ENCODE data around the gene GFPT1. TPM values are rescaled to one million over a fixed set of nuclear protein-coding genes. Genes with fewer than 3 reads are reported as not detected.

Gene GFPT1
- total RNA-seq, 3 donors from 2014 or later (not counting 1 experiment from before 2014, with no cell fraction given) = 13.9 to 16.4 (median 15.0) TPM

DNA sequence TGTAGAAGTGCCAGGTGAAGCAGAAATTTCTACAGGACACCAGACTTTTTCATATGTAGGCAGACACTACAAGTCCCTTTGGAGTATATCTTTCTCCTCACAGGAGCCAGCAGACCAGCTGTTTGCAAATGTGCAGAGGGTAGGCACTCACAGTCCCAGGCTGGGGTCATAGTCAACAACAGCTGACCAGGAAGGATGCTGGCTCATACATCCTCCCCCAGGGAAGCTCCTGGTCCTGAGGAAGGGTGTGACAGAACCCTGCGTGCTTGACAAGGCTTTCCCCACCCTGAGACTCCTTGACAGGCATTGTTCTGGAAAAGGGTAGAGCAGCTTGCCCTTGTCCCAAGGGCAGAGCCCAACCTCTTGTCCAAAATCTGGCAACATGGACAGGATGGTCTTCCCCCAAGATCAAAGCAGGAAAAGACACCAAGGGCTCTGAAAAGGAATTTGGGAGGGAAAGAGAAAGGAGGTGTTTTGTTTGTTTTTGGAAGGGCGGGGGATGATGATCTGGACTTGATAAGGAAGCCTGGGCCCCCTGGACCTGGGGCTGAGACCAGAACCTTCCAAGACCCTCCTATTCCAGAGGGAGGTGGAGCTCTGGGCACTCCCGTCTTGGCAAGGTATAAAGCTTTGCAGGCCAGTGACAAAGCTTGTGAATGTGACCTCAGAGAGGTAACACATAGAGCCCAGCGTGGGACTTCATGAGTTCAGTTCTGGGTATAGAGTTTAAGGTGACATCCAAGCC, 87.1 kb downstream of the GFPT1 start:
- TF ChIP-seq, protein P1, sequence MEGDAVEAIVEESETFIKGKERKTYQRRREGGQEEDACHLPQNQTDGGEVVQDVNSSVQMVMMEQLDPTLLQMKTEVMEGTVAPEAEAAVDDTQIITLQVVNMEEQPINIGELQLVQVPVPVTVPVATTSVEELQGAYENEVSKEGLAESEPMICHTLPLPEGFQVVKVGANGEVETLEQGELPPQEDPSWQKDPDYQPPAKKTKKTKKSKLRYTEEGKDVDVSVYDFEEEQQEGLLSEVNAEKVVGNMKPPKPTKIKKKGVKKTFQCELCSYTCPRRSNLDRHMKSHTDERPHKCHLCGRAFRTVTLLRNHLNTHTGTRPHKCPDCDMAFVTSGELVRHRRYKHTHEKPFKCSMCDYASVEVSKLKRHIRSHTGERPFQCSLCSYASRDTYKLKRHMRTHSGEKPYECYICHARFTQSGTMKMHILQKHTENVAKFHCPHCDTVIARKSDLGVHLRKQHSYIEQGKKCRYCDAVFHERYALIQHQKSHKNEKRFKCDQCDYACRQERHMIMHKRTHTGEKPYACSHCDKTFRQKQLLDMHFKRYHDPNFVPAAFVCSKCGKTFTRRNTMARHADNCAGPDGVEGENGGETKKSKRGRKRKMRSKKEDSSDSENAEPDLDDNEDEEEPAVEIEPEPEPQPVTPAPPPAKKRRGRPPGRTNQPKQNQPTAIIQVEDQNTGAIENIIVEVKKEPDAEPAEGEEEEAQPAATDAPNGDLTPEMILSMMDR (IDR thresholded peaks at IDR 0.05) = no peak
- no peaks in the 10 kb centered on the region for H3K9me3 Mint-ChIP-seq
- Histone ChIP-seq H3K27me3 (ENCODE audit: control insufficient read depth, insufficient read depth, low read length) (peaks cover 3% of the 10 kb centered on the region), H3K4me3 (ENCODE audit: low read length) (no peak overlapping the region), H3K36me3 (ENCODE audit: control insufficient read depth, insufficient read depth, low read length) (no peaks in the 10 kb centered on the region), H3K27ac (ENCODE audit: low read length) (no peak overlapping the region), H3K4me1 (ENCODE audit: control insufficient read depth, insufficient read depth, low read length) (no peaks in the 10 kb centered on the region), H3K9me3 (ENCODE audit: control insufficient read depth, insufficient read depth, low read length) (peaks cover 3% of the 10 kb centered on the region)
- WGBS (ENCODE audit: insufficient coverage) = 41% methylated on average over 4 of the region's 4 CpGs
- ATAC-seq = no peak
- H3K4me1 Mint-ChIP-seq = no peaks in the 10 kb centered on the region
- no peak overlapping the region for H3K4me3 Mint-ChIP-seq
- H3K36me3 Mint-ChIP-seq = no peaks in the 10 kb centered on the region
- DNase-seq = no peak
- H3K27me3 Mint-ChIP-seq (ENCODE audit: low read depth in 2 of 2) = peaks cover 12 to 24% of the 10 kb centered on the region in 2 donors
- intact Hi-C loops (cut with micrococcal nuclease) = no loop called here
- H3K27ac Mint-ChIP-seq = no peak overlapping the region

DNA sequence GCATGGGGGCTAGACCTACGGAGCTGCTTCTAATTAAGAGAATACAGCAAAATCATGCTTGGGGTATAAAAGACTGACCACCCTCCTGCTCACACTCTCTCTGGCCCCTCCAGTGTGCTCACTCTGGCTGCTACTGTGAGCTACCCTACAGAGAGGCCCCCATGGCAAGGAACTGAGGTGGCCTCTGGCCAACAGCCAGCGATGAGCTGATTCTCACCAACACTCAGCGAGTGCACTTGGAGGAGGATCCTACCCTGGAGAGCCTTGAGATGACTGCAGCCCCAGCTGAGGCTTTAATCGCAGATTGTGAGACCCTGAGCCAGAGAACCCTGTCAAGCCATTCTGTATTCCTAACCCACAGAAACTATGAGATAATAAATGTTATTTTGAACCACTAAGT, 88.2 kb downstream of the GFPT1 start:
- Histone ChIP-seq H3K4me3 (ENCODE audit: low read length) (no peak overlapping the region), H3K9me3 (ENCODE audit: control insufficient read depth, insufficient read depth, low read length) (peaks cover 2% of the 10 kb centered on the region), H3K36me3 (ENCODE audit: control insufficient read depth, insufficient read depth, low read length) (no peaks in the 10 kb centered on the region), H3K27ac (ENCODE audit: low read length) (no peak overlapping the region), H3K27me3 (ENCODE audit: control insufficient read depth, insufficient read depth, low read length) (no peaks in the 10 kb centered on the region), H3K4me1 (ENCODE audit: control insufficient read depth, insufficient read depth, low read length) (no peaks in the 10 kb centered on the region)
- no peaks in the 10 kb centered on the region for H3K4me1 Mint-ChIP-seq
- H3K36me3 Mint-ChIP-seq = no peaks in the 10 kb centered on the region
- no peak overlapping the region for H3K27ac Mint-ChIP-seq
- ATAC-seq = no peak
- WGBS (ENCODE audit: insufficient coverage) = 90% methylated on average over 4 of the region's 4 CpGs
- intact Hi-C loops (cut with micrococcal nuclease) = no loop called here
- H3K27me3 Mint-ChIP-seq (ENCODE audit: low read depth in 2 of 2) = peaks cover 5 to 23% of the 10 kb centered on the region in 2 donors
- no peaks in the 10 kb centered on the region for H3K9me3 Mint-ChIP-seq
- no peak overlapping the region for H3K4me3 Mint-ChIP-seq
- DNase-seq = no peak
- TF ChIP-seq, protein P1 (IDR thresholded peaks at IDR 0.05) = no peak

DNA sequence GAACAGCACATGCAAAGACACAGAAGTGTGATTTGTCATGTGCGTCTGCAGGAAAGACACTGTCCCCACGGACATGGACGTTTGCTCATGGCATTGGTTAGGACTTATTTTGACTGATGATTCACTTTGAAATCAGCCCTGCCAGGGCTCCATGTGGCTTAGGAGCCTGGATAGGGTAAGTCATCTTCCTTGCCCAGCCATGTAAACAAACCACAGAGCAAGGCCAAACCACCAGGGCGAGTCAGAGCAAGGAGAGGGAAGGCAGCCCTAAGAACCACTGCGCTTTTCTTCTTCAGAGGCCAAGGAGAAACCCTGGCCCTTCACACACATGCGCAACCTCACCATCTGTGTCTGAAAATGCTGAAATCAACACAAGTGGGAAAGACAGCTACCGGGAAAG, 88.8 kb downstream of the GFPT1 start:
- no peaks in the 10 kb centered on the region for H3K9me3 Mint-ChIP-seq
- intact Hi-C loops (cut with micrococcal nuclease) = no loop called here
- no peak for DNase-seq
- Histone ChIP-seq H3K4me3 (ENCODE audit: low read length) (no peak overlapping the region), H3K27me3 (ENCODE audit: control insufficient read depth, insufficient read depth, low read length) (no peaks in the 10 kb centered on the region), H3K27ac (ENCODE audit: low read length) (no peak overlapping the region), H3K36me3 (ENCODE audit: control insufficient read depth, insufficient read depth, low read length) (no peaks in the 10 kb centered on the region), H3K9me3 (ENCODE audit: control insufficient read depth, insufficient read depth, low read length) (no peaks in the 10 kb centered on the region), H3K4me1 (ENCODE audit: control insufficient read depth, insufficient read depth, low read length) (no peaks in the 10 kb centered on the region)
- H3K27me3 Mint-ChIP-seq (ENCODE audit: low read depth in 2 of 2) = peaks cover 0 to 22% of the 10 kb centered on the region in 2 donors
- no peaks in the 10 kb centered on the region for H3K4me1 Mint-ChIP-seq
- no peak for ATAC-seq
- no peaks in the 10 kb centered on the region for H3K36me3 Mint-ChIP-seq
- 76% methylated on average over 7 of the region's 7 CpGs for WGBS (ENCODE audit: insufficient coverage)
- no peak overlapping the region for H3K27ac Mint-ChIP-seq
- H3K4me3 Mint-ChIP-seq = no peak overlapping the region
- TF ChIP-seq, protein P1 (IDR thresholded peaks at IDR 0.05) = no peak

DNA sequence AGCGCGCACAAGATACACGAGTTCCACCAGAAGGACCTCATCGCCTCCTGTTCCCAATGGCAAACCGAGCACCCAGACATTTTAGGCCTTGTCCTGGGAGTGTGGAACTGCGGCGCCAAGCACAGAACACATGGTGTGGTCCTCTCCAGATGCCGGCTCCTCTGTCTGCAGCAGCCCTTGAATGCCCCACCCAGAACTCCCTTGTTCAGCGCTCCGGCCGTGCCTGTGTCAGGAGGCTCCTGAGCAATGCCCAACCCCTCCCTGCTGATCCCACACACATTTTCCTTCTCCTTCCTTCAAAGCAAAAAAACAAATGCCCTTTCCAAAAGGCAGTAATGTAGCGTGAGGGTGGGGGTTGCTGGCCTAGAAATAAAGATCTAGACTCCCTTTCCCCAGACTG, 89.8 kb downstream of the GFPT1 start:
- Mint-ChIP-seq H3K4me1 (no peaks in the 10 kb centered on the region), H3K9me3 (no peaks in the 10 kb centered on the region), H3K4me3 (no peak overlapping the region), H3K27ac (no peak overlapping the region), H3K27me3 (ENCODE audit: low read depth in 2 of 2) (peaks cover 0 to 19% of the 10 kb centered on the region in 2 donors), H3K36me3 (no peaks in the 10 kb centered on the region)
- Histone ChIP-seq H3K9me3 (ENCODE audit: control insufficient read depth, insufficient read depth, low read length) (no peaks in the 10 kb centered on the region), H3K27me3 (ENCODE audit: control insufficient read depth, insufficient read depth, low read length) (no peaks in the 10 kb centered on the region), H3K27ac (ENCODE audit: low read length) (no peak overlapping the region), H3K4me1 (ENCODE audit: control insufficient read depth, insufficient read depth, low read length) (no peaks in the 10 kb centered on the region), H3K36me3 (ENCODE audit: control insufficient read depth, insufficient read depth, low read length) (no peaks in the 10 kb centered on the region), H3K4me3 (ENCODE audit: low read length) (no peak overlapping the region)
- 91% methylated on average over 11 of the region's 12 CpGs for WGBS (ENCODE audit: insufficient coverage)
- no peak for ATAC-seq
- TF ChIP-seq, protein P1 (IDR thresholded peaks at IDR 0.05) = no peak
- intact Hi-C loops (cut with micrococcal nuclease) = no loop called here
- DNase-seq = no peak
